ENCODE measurements around the gene GABPB2. TPM values are rescaled to one million over a fixed set of nuclear protein-coding genes. Genes with fewer than 3 reads are reported as not detected.
A peak's percentile ranks its signal among the peaks of the same experiment; 100 is the strongest.

Gene GABPB2
- total RNA-seq, 1 donor, result 16.3 TPM

GRCh38 chr1:151167116-151167515 is 96.6 kb downstream of the GABPB2 start:
- Histone ChIP-seq H3K27me3 (ENCODE audit: insufficient read depth, low read length) (no peaks in the 10 kb centered on the region), H3K4me1 (ENCODE audit: insufficient read depth, low read length) (peaks cover 25% of the 10 kb centered on the region), H4K20me1 (ENCODE audit: insufficient read depth, low read length) (no peaks in the 10 kb centered on the region), H3K27ac (ENCODE audit: low read depth, low read length) (peak overlapping the region; percentile 84), H2AFZ (ENCODE audit: low read length) (no peak overlapping the region), H3K9me3 (ENCODE audit: low read depth, low read length) (no peaks in the 10 kb centered on the region), H3K4me3 (ENCODE audit: insufficient read depth, low read length) (peak overlapping the region; percentile 81), H3K4me2 (ENCODE audit: insufficient read depth, low read length) (peak overlapping the region; percentile 94), H3K79me2 (ENCODE audit: insufficient read depth, low read length) (peaks cover 28% of the 10 kb centered on the region), H3K36me3 (ENCODE audit: insufficient read depth, low read length) (peaks cover 28% of the 10 kb centered on the region)
- DNase-seq (ENCODE audit: insufficient read length, low spot score, missing footprints), result no peak
- TF ChIP-seq, protein P1, sequence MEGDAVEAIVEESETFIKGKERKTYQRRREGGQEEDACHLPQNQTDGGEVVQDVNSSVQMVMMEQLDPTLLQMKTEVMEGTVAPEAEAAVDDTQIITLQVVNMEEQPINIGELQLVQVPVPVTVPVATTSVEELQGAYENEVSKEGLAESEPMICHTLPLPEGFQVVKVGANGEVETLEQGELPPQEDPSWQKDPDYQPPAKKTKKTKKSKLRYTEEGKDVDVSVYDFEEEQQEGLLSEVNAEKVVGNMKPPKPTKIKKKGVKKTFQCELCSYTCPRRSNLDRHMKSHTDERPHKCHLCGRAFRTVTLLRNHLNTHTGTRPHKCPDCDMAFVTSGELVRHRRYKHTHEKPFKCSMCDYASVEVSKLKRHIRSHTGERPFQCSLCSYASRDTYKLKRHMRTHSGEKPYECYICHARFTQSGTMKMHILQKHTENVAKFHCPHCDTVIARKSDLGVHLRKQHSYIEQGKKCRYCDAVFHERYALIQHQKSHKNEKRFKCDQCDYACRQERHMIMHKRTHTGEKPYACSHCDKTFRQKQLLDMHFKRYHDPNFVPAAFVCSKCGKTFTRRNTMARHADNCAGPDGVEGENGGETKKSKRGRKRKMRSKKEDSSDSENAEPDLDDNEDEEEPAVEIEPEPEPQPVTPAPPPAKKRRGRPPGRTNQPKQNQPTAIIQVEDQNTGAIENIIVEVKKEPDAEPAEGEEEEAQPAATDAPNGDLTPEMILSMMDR (IDR thresholded peaks at IDR 0.05; ENCODE audit: extremely low read depth, low read depth, low read length), result no peak

DNA sequence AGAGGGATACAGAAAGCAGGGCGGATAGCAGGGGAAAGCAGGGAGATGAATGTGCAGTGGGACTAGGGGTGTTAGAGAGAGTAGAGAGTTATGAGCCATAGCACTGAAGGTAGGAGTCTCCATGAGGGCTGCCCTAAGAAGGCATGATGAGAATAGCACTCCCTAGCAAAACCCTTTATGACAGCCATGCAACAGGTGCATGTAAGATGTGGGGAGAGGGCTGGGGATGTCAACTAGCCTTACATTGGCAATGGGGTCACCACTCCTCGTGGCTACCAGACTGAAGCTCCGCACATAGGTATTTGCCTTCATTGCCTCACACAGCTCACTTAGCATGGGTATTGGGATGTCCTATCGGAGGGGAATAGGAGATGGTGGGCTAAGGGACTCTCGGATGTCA is 100.6 kb downstream of the GABPB2 start:
- Histone ChIP-seq H3K4me3 (ENCODE audit: insufficient read depth, low read length) (no peak overlapping the region), H2AFZ (ENCODE audit: low read length) (no peak overlapping the region), H3K4me1 (ENCODE audit: insufficient read depth, low read length) (peaks cover 13% of the 10 kb centered on the region), H3K4me2 (ENCODE audit: insufficient read depth, low read length) (no peak overlapping the region), H3K9me3 (ENCODE audit: low read depth, low read length) (no peaks in the 10 kb centered on the region), H3K27me3 (ENCODE audit: insufficient read depth, low read length) (no peaks in the 10 kb centered on the region), H3K36me3 (ENCODE audit: insufficient read depth, low read length) (peaks cover 34% of the 10 kb centered on the region), H3K27ac (ENCODE audit: low read depth, low read length) (no peak overlapping the region), H3K79me2 (ENCODE audit: insufficient read depth, low read length) (peaks cover 15% of the 10 kb centered on the region), H4K20me1 (ENCODE audit: insufficient read depth, low read length) (no peaks in the 10 kb centered on the region)
- TF ChIP-seq, protein P1 (IDR thresholded peaks at IDR 0.05; ENCODE audit: extremely low read depth, low read depth, low read length), result no peak
- DNase-seq (ENCODE audit: insufficient read length, low spot score, missing footprints), result no peak

Small RNAs within 50 kb of the gene (small RNA-seq; reads per million reads assigned to genes)
- 0.60 reads per million for gene RNU6-884P

Other genes starting within 250 kb of the GABPB2 start
- gene ARNT, start 194.2 kb upstream of the GABPB2 start, total RNA-seq, result 61.9 and 63.3 TPM in 2 replicates
- gene CTXND2, start 183.6 kb upstream of the GABPB2 start, total RNA-seq, result not detected in 2 replicates
- 38.0 and 42.3 TPM in 2 replicates for gene SETDB1, start 144.4 kb upstream of the GABPB2 start, total RNA-seq
- gene CERS2, start 95.9 kb upstream of the GABPB2 start, total RNA-seq, result 159 and 164 TPM in 2 replicates
- under 0.01 TPM in 2 replicates for gene ANXA9, start 88.5 kb upstream of the GABPB2 start, total RNA-seq
- gene MINDY1, start 63.9 kb upstream of the GABPB2 start, total RNA-seq, result 17.1 and 18.1 TPM in 2 replicates
- gene PRUNE1, start 62.3 kb upstream of the GABPB2 start, total RNA-seq, result 8.3 and 11.6 TPM in 2 replicates
- gene BNIPL, start 34.2 kb upstream of the GABPB2 start, total RNA-seq, result under 0.01 and 1.2 TPM in 2 replicates
- 4.4 and 5.4 TPM in 2 replicates for gene C1orf56, start 23.0 kb upstream of the GABPB2 start, total RNA-seq
- 44.8 and 49.6 TPM in 2 replicates for gene CDC42SE1, start 11.1 kb upstream of the GABPB2 start, total RNA-seq
- 1.4 and 1.8 TPM in 2 replicates for gene MLLT11, start 10.4 kb upstream of the GABPB2 start, total RNA-seq
- gene SEMA6C, start 75.9 kb downstream of the GABPB2 start, total RNA-seq, result 1.5 and 2.2 TPM in 2 replicates
- gene TNFAIP8L2, start 85.9 kb downstream of the GABPB2 start, total RNA-seq, result not detected in 2 replicates
- 10.6 and 12.7 TPM in 2 replicates for gene LYSMD1, start 95.1 kb downstream of the GABPB2 start, total RNA-seq
- gene SCNM1, start 95.4 kb downstream of the GABPB2 start, total RNA-seq, result 25.3 and 26.8 TPM in 2 replicates
- gene TMOD4, start 105.2 kb downstream of the GABPB2 start, total RNA-seq, result 0.36 TPM in 1 of 2 replicates, not detected in the other
- 34.7 and 35.1 TPM in 2 replicates for gene VPS72, start 119.4 kb downstream of the GABPB2 start, total RNA-seq
- 64.5 and 67.7 TPM in 2 replicates for gene PIP5K1A, start 127.8 kb downstream of the GABPB2 start, total RNA-seq
- 140 and 150 TPM in 2 replicates for gene PSMD4, start 184.0 kb downstream of the GABPB2 start, total RNA-seq
- 15.9 and 16.5 TPM in 2 replicates for gene ZNF687, start 211.5 kb downstream of the GABPB2 start, total RNA-seq

Data from osteoblast (primary cell).